B cell (primary cell): ENCODE data around the gene GFOD2. TPM values are rescaled to one million over a fixed set of nuclear protein-coding genes. Genes with fewer than 3 reads are reported as not detected.

ENCODE experiments used
- ATAC-seq: fragments of 200-7000 bp; cut with Tn5 transposase; one replicate; pipeline ENCODE4 v1.10.0; 2021; ENCODE audit warnings: low read depth, mild to moderate bottlenecking, moderate number of reproducible peaks, moderate library complexity
- CTCF ChIA-PET: fragments of 350-600 bp; sonication (Branson Sonifier 250); formaldehyde crosslinking; loops from one replicate; lab custom pipeline; 2021; ENCODE audit warnings: antibody characterized with exemption, inconsistent platforms; lab: Charles Lee
- POLR2A ChIA-PET: fragments of 350-600 bp; sonication (Branson Sonifier 250); formaldehyde crosslinking; loops from one replicate; lab custom pipeline; 2021; ENCODE audit warnings: antibody characterized with exemption; lab: Charles Lee
- DNase-seq: peaks from one replicate; pipeline ENCODE4 v3.0.0; 2013
- H2AFZ ChIP-seq: 2 replicates; pipeline ENCODE4 v1.6.1; 2012; ENCODE audit warnings: mild to moderate bottlenecking, low read depth, low read length; ENCODE audit not compliant: insufficient read depth, poor library complexity, severe bottlenecking
- H3K27ac ChIP-seq, 2 donors: 1 replicate in 1 of 2; 2 replicates in 1 of 2; pipeline ENCODE4 v1.5.1; 2012 to 2013; ENCODE audit warnings: low read length in 2 of 2, mild to moderate bottlenecking in 2 of 2, moderate library complexity in 1 of 2
- H3K27me3 ChIP-seq, 4 experiments: fragments of 200-600 bp in 1 of 4; sonication (generic) in 1 of 4; replicated peaks in 1 of 4; 1 replicate in 2 of 4; 2 replicates in 2 of 4; pipeline versions ENCODE4 v1.6.1 to v1.7.0; 2013 to 2016; ENCODE audit warnings: low read length in 3 of 4, mild to moderate bottlenecking in 2 of 4, mixed read lengths in 1 of 4, moderate library complexity in 1 of 4; ENCODE audit not compliant: insufficient read depth in 4 of 4, control insufficient read depth in 3 of 4; ENCODE audit errors: control extremely low read depth in 1 of 4
- H3K36me3 ChIP-seq, 2 experiments: replicated peaks in 1 of 2; 1 replicate in 1 of 2; 2 replicates in 1 of 2; pipeline versions ENCODE4 v1.6.1 to v1.7.1; 2013; ENCODE audit warnings: low read length in 1 of 2; ENCODE audit not compliant: insufficient read depth in 2 of 2, control insufficient read depth in 1 of 2; ENCODE audit errors: control extremely low read depth in 1 of 2, extremely low read depth in 1 of 2
- H3K4me1 ChIP-seq, 2 donors: fragments of 200-600 bp in 1 of 2; sonication (generic) in 1 of 2; 1 replicate in 1 of 2; 2 replicates in 1 of 2; pipeline versions ENCODE4 v1.5.1 to v1.6.1; 2013 to 2017; ENCODE audit warnings: low read length in 2 of 2; ENCODE audit not compliant: control insufficient read depth in 2 of 2, insufficient read depth in 2 of 2
- H3K4me2 ChIP-seq: replicated peaks from 2 replicates; pipeline ENCODE3; 2012; ENCODE audit warnings: mild to moderate bottlenecking, low read depth, low read length; ENCODE audit not compliant: poor library complexity, severe bottlenecking
- H3K4me3 ChIP-seq, 5 experiments: fragments of 200-600 bp in 1 of 5; sonication (generic) in 1 of 5; 1 replicate in 3 of 5; 2 replicates in 2 of 5; pipeline versions ENCODE4 v1.5.1 to v1.7.0; 2011 to 2016; ENCODE audit warnings: low read length in 4 of 5, mild to moderate bottlenecking in 4 of 5, low read depth in 2 of 5, control low read depth in 1 of 5, moderate library complexity in 1 of 5; ENCODE audit not compliant: insufficient read depth in 1 of 5; ENCODE audit errors: control extremely low read depth in 1 of 5, extremely low read depth in 1 of 5
- H3K79me2 ChIP-seq: fragments of 200-600 bp; sonication (generic); one replicate; pipeline ENCODE4 v1.6.0; 2016; ENCODE audit warnings: low read length; ENCODE audit not compliant: control insufficient read depth, insufficient read depth
- H3K9ac ChIP-seq: fragments of 200-600 bp; sonication (generic); 2 replicates; pipeline ENCODE4 v1.6.1; 2017; ENCODE audit warnings: mild to moderate bottlenecking, low read length, moderate library complexity
- H3K9me3 ChIP-seq, 3 donors: one replicate each; pipeline versions ENCODE4 v1.6.1 to v1.7.1; 2013; ENCODE audit warnings: low read length in 2 of 3; ENCODE audit not compliant: control insufficient read depth in 2 of 3, insufficient read depth in 1 of 3; ENCODE audit errors: control extremely low read depth in 1 of 3
- H4K20me1 ChIP-seq: 2 replicates; pipeline ENCODE4 v1.6.0; 2012; ENCODE audit warnings: mild to moderate bottlenecking, low read length; ENCODE audit not compliant: insufficient read depth, control insufficient read depth, poor library complexity, severe bottlenecking
- H3K27ac Mint-ChIP-seq: one replicate; pipeline ENCODE4 v1.8.0; 2021; ENCODE audit warnings: mixed read lengths
- H3K27me3 Mint-ChIP-seq: one replicate; pipeline ENCODE4 v1.8.0; 2021; ENCODE audit warnings: mixed read lengths
- H3K4me1 Mint-ChIP-seq: one replicate; pipeline ENCODE4 v1.8.0; 2021; ENCODE audit warnings: mixed read lengths
- H3K4me3 Mint-ChIP-seq: one replicate; pipeline ENCODE4 v1.8.0; 2021; ENCODE audit warnings: mixed read lengths
- H3K9me3 Mint-ChIP-seq: one replicate; pipeline ENCODE4 v1.8.0; 2022; ENCODE audit warnings: mixed read lengths; ENCODE audit not compliant: insufficient read depth
- CTCF ChIP-seq: fragments of 200-600 bp; IDR thresholded peaks from one replicate; pipeline ENCODE4 v1.8.0; 2022; ENCODE audit warnings: antibody characterized with exemption, mild to moderate bottlenecking
- EZH2 ChIP-seq: IDR thresholded peaks from 2 replicates; pipeline ENCODE4 v1.6.1; 2012; ENCODE audit warnings: borderline replicate concordance, low read depth, mild to moderate bottlenecking, moderate library complexity, low read length; ENCODE audit not compliant: insufficient read depth, poor library complexity, severe bottlenecking
- WGBS: methylation state at CpG from one replicate; pipeline ENCODE4 v1.1.5; 2013; ENCODE audit warnings: missing lambda C conversion rate; ENCODE audit not compliant: insufficient coverage; 5-methylcytosine and 5-hydroxymethylcytosine counted together
- intact Hi-C: fragments of 100-400 bp; cut with micrococcal nuclease; formaldehyde crosslinking; loops from one replicate; pipeline ENCODE4 v1.10.0; 2022
- polyA plus RNA-seq: library from polyadenylated mRNA; depleted of rRNA; stranded (reverse); fragments of >200 nt; gene quantifications from 2 replicates; pipeline ENCODE4 v1.2.3, GENCODE V29; 2012
- total RNA-seq, 2 donors: library from RNA; stranded (reverse); fragments of 120-200 nt in 1 of 2; gene quantifications; 1 replicate in 1 of 2; 2 replicates in 1 of 2; pipeline versions ENCODE4 v1.2.3 to v1.2.4, GENCODE V29; 2013 to 2022

The GFOD2 gene
- total and polyA plus RNA-seq, 2 donors (not counting 1 experiment from before 2014, with no cell fraction given) = 11.9 to 18.2 TPM

DNA sequence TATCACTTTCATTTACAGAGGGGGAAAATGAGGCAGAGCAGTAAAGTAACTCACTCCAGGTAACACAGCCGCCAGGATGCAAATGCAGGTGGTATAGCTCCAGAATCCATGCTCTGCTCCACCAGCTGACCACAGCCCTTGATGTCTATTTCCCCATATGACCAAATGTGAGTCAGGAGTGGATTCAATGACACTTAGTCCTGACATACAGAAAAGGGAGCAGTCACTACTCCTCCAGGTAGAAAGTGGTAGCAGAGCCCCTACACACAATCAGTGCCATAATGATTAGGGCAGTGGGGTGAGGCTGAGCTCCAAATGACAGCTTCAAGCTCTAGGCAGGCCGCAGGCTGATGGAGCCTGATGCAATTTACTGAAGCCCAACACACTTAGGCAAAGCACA, 43.3 kb upstream of the GFOD2 start:
- Histone ChIP-seq H3K4me1 (peaks cover 9 to 14% of the 10 kb centered on the region in 2 donors), H3K9me3 (no peaks in the 10 kb centered on the region), H2AFZ (no peak overlapping the region), H4K20me1 (peaks cover 40% of the 10 kb centered on the region), H3K36me3 (peaks cover 7 to 36% of the 10 kb centered on the region in 2 experiments), H3K9ac (no peak overlapping the region), H3K79me2 (peaks cover 74% of the 10 kb centered on the region), H3K4me3 (no peak overlapping the region), H3K27me3 (no peaks in the 10 kb centered on the region), H3K27ac (no peak overlapping the region), H3K4me2 (no peak overlapping the region)
- Mint-ChIP-seq H3K4me1 (peaks cover 26% of the 10 kb centered on the region), H3K4me3 (no peak overlapping the region), H3K27me3 (no peaks in the 10 kb centered on the region), H3K27ac (no peak overlapping the region), H3K9me3 (no peaks in the 10 kb centered on the region)
- ChIA-PET CTCF (interaction anchor here (0.5 kb wide), 2 partner anchors 55 to 1825 kb away, joined by 3 to 5 read pairs; no protein-coding TSS in a partner anchor), POLR2A (no interaction called here)
- ATAC-seq (no peak), DNase-seq (no peak)
- TF ChIP-seq EZH2 (no peak), CTCF (no peak)
- WGBS = 100% methylated on average over 2 of the region's 2 CpGs
- intact Hi-C loops = no loop called here

GRCh38 chr16:67761924-67762323, 42.8 kb upstream of the GFOD2 start:
- Mint-ChIP-seq H3K4me3 (no peak overlapping the region), H3K27ac (no peak overlapping the region), H3K27me3 (no peaks in the 10 kb centered on the region), H3K9me3 (no peaks in the 10 kb centered on the region), H3K4me1 (peaks cover 26% of the 10 kb centered on the region)
- no peak for DNase-seq
- peaks cover 9 to 14% of the 10 kb centered on the region in 2 donors for H3K4me1 ChIP-seq
- H3K27me3 ChIP-seq = no peaks in the 10 kb centered on the region
- no peak overlapping the region for H2AFZ ChIP-seq
- no peak overlapping the region for H3K9ac ChIP-seq
- intact Hi-C loops = no loop called here
- H3K79me2 ChIP-seq = peaks cover 74% of the 10 kb centered on the region
- no peak for TF ChIP-seq CTCF
- TF ChIP-seq EZH2 = no peak
- ChIA-PET POLR2A (no interaction called here), CTCF (interaction anchor here (0.6 kb wide), 1 partner anchor 48 kb away, joined by 3 read pairs; no protein-coding TSS in a partner anchor)
- H3K27ac ChIP-seq = no peak overlapping the region
- H3K9me3 ChIP-seq = no peaks in the 10 kb centered on the region
- H4K20me1 ChIP-seq = peaks cover 42% of the 10 kb centered on the region
- H3K4me3 ChIP-seq = no peak overlapping the region
- no CpG with 5 or more reads among the region's 1 CpG for WGBS
- H3K4me2 ChIP-seq = no peak overlapping the region
- ATAC-seq = no peak
- H3K36me3 ChIP-seq = peaks cover 6 to 39% of the 10 kb centered on the region in 2 experiments
